NCI-H446 (cell line): Measurements from ENCODE around the gene ELK4.

Experiments used
- DNase-seq, 2 experiments: peaks; one replicate each; lab custom pipeline; 2025; lab: John Stamatoyannopoulos, UW

Gene ELK4

GRCh38 chr1:205595861-205596260 lies 36.0 kb downstream of the ELK4 start:
- DNase-seq, result no peak

DNA sequence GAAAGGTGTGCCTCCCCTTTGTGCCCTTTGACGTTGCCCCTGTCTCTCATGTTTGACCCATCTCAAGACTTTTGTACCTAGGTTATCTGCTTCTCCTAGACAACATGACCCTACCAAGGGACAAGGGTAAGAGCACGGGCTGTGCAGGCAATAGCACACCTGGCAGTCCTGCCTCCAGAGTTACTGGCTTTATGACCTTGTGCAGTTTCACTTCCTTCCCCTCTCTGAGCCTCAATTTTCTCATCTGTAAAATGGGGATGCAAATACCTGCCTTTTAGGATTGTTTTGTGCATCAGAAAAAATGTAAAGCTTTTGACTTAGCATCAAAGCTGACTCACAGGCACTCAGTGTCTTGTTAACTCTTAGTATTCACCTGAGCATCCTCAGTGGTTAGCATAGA lies 36.4 kb downstream of the ELK4 start:
- no peak for DNase-seq

DNA sequence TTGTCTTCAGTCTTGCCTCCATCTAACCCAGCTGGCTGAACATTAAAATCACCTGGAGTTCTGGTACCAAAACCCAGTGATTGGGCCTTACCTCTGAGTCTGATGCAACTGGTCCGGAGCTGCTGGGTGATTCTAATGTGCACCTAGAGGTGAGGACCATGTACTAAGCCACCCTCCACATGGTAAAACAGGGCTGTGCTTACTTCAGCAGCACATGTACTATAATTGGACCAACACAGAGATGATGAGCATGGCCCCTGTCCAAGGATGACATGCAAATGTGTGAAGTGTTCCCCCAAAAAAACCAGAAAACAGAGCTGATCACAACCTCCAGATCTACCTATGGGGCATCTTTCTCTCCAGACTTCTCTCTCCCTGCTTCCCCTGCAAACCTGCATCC lies 37.0 kb downstream of the ELK4 start:
- no peak for DNase-seq

DNA sequence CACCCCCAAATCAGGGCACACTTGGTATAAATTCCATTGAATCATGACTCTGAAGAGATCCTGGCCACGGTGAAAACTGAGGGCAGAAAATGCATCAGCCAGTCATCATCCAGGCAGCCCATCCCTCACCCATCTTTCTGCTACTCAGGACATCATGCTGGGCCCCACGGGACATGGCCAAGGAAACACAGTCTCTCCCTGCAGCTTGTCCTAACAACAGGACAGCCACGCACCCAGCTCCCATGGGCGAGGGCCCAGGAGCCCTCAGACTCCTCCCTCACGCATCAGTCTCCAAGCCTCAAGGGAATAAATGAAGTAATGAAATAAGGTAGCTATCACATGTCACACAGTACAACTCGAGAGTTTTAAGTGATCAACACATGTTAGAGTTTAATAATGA lies 37.8 kb downstream of the ELK4 start:
- DNase-seq, result no peak

GRCh38 chr1:205593532-205593931 lies 38.3 kb downstream of the ELK4 start:
- no peak for DNase-seq

DNA sequence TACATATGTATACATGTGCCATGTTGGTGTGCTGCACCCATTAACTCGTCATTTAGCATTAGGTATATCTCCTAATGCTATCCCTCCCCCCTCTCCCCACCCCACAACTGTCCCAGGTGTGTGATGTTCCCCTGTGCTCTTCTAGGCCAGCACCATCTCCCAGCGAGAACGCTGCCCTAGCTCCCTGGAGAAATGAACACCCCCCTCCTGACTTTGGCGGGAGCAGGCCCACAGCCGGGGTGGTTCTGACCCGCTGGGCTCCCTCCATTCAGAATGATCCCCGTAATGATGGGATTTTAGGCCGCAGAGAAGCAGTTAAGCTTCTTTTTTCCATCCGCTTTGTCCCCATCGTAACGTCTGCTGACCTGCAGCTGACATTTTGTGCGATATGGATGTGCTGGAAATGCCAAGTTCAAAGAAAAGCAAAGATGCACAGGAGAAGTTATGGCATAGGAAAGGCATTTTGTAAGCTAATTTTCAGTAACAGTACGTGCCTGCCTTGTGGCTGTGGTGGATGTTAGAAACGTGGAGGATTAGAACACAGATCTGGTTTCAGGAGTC lies 39.3 kb downstream of the ELK4 start:
- no peak for DNase-seq

- peak; percentile 49 to 92 for DNase-seq
Measured at GRCh38 chr1:205591522-205592351, 40.1 kb downstream of the ELK4 start.

DNA sequence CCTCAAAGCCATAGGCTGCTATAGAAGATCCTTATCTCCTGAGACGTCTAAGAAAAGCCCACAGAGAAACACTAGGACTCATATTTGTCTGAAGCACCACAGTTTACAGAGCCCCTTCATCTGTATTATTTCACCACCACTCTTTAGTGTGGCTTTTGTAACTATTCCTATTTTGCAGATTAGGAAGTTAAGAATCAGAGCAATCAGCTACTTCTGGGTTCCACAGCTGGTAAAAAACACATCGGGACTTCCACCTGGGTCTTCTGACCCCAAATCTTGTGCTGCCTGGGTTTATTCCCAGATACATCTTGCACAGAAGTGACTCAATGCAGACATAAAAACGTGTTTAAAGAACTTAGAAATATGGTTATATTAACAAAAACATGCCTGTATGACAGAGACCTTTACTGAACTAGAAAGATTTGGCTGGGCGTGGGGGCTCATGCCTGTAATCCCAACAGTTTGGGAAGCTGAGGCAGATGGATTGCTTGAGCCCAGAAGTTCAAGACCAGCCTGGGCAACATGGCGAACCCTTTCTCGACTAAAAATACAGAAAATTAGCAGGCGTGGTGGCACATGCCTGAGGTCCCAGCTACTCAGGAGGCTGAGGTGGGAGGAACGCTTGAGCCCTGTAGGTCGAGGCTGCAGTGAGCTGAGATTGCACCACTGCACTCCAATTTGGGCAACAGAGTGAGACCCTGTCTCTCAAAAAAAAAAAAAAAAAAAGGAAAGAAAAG lies 40.9 kb downstream of the ELK4 start:
- no peak for DNase-seq

DNA sequence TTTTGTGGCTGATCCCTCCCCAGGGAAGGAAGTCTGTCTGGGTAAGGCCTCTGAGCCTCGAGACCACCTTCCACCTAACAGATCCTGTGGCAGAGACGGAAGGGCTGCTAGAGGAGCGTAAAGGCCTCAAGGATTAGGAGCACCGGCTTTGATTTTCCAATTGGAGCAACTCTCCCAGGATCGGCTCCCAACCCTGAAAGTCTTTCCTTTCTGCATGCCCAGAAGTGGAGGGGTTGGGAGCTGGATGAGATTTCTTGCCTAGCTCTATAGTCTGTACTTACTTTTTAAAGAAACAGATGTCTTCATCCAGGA lies 41.4 kb downstream of the ELK4 start:
- no peak for DNase-seq

DNA sequence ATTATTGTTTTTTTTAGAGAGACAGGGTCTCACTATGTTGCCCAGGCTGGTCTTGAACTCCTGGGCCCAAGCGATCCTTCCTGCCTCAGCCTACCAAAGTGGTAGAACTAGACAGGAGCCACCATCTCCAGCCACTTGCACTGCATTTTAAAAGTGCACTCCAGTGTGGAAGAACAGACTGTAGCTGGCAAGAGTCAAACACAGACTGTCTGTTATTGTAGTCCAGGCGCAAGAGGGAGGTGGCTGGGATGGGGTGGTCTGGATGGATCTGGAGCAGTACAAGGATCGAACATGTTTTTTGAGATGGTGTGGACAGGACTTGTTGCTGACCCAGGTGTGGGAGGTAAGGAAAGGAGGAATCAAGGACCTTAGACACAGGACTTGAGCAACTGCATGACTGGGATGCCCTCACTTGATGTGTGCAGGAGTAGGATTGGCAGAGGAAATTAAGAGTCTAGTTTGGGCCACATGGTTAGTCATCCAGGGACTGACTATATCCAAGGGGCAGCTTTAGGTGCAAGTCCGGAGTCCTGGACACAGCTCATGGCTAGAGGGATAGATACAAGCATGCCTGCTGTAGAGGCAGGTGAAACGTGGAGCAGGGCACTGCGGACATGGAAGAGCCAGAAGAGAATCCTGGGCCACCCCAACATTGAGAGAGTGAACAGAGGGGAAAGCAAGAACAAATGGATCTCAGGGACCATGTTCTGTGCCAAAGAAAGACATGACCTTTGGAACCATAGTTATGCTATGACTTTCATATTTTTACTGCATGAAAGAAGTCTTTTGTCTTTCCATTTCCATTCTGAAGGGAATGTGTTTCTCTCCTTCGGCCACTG lies 42.0 kb downstream of the ELK4 start:
- no peak for DNase-seq

DNA sequence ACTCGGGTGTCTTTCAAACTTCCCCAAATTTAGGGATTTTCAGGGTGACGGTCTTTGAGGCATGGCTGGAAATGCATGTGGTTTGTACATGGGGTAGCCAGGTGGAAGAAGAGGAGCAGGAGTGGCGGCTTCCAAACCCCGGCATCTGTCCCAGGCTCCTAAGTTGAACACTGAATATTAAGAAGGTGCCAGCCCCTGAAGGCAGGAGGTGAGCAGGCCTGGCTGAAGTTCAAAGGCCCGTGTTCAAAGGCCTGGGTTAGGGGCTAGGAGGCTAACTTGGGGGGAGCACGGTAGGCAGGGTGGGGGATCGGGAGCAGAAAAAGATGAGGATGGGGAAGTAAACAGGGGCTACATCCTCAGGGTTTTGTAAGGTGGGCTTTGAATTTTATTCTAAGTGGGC lies 42.8 kb downstream of the ELK4 start:
- no peak for DNase-seq

DNA sequence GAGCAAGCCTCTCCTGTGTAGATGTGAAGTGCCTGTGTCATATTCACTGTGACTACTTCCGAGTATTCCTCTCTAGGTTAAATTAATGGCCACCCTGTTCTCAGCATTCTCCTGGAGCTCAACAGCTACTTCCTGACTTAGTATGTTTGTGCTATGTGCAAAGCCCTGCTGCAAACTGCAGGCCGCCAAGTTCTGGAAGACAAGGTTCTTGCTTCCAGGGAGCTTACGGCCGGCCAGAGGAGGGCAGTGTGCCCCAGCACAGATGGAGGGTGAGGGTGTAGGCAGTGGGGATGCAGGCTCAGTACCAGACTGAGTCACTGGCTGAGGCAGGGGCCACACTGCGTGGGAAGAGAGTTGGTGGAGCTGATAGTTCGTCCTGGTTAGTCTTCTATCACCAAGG lies 43.2 kb downstream of the ELK4 start:
- DNase-seq, result peak in 1 of 2 experiments; percentile 47

DNA sequence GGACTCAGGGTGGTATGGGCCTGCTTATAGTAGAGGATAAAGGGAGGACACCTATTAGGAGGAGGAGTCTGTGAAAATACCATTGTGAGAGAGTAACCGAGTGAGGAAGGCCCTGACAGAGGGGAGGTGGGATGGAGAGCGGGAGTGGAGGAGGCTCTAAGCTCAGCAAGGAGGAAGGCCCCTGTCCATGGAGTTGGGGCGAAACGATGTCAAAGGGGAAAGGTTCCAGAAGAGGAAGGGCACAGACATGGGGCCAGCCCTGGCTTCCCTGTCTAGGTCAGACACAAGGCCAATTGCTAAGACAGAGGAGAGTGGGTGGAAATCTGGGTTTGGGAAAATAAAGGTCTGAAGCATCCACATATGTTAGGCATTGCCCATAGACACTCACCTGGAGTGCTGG lies 44.2 kb downstream of the ELK4 start:
- no peak for DNase-seq

DNA sequence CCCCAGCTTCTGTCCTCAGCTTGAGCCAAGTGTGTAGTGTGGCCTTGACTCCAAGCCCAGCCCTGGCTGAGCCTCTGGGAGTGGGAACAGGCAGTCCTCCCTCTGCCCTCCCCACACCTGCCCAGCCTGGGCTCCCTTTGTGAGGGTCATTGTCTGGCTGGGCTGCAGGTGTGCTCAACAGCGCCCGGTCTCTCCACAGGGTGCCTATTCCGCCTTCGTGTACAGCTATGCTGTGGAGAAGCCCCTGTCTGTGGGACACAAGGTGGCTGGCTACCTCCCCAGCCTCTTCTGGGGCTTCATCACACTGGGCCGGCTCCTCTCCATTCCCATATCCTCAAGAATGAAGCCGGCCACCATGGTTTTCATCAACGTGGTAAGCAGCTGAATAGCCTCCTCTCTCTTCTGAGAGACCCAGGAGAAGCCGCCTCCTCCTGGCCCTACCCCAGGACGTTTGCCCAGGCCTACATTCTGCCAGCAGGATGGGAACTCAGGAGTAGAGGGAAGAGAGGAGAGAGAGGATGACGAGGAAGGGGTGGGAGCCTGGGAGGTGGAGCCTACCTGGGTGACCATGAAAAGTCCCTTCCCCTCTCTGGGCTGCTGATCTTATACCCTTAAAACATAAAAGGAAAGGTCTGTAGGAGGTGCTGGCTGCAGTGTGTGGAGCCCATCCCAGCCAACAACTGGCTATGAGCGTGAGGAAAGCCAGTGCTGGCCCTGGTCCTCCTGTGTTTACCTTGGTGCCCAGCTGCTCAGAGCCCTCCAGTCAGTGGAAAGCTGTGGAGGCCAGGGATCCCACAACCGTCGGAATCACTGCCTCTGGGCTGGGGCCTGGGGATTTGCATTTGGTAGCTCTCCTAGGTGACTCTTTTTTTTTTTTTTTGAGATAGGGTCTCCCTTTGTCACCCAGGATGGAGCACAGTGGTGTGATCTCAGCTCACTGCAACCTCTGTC lies 45.7 kb downstream of the ELK4 start:
- DNase-seq, result no peak

- no peak for DNase-seq
Measured at GRCh38 chr1:205585169-205585834, 46.5 kb downstream of the ELK4 start.

DNA sequence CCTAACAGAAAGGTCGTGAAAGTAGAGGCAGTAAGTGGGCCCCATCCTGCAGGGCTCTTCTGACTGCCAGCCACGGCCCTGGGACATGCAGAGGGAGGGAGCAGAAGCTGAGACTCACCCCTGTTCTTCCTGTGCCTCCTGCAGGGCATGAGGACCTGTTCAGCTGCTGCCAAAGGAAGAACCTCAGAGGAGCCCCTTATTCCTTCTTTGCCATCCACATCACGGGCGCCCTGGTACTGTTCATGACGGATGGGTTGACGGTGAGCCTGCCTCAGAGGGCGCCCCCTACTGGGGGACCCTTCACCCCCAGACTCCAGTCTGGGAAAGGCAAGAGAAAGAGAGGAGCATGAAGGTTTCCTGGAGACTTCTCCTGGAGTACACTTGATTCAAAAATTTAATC lies 47.1 kb downstream of the ELK4 start:
- no peak for DNase-seq

DNA sequence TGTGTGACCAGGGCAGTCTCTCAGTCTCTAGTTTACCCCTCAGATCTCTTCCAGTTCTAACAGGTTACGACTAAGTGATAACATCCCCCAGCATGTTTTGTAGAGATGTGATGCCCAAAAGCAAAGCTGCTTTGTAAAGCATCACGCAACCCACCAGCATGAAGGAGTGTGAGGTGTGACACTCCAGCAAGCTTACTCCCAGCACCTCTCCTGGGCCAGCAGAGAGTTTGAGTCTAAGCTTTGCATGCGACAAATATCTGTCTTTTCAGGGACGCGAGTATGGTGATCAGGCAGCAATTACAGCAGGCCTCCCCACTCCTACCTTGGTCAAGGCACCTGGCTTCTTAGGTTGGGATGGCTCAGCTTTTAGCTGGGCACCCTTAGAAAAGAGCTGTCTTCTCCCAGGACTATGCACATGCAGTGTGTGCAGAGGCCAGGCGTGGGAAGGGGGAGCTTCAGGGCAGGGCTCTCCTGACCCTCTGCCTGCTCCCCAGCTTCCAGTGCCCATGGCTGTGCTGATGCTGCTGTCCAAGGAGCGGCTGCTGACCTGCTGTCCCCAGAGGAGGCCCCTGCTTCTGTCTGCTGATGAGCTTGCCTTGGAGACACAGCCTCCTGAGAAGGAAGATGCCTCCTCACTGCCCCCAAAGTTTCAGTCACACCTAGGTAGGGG lies 48.2 kb downstream of the ELK4 start:
- DNase-seq, result no peak

DNA sequence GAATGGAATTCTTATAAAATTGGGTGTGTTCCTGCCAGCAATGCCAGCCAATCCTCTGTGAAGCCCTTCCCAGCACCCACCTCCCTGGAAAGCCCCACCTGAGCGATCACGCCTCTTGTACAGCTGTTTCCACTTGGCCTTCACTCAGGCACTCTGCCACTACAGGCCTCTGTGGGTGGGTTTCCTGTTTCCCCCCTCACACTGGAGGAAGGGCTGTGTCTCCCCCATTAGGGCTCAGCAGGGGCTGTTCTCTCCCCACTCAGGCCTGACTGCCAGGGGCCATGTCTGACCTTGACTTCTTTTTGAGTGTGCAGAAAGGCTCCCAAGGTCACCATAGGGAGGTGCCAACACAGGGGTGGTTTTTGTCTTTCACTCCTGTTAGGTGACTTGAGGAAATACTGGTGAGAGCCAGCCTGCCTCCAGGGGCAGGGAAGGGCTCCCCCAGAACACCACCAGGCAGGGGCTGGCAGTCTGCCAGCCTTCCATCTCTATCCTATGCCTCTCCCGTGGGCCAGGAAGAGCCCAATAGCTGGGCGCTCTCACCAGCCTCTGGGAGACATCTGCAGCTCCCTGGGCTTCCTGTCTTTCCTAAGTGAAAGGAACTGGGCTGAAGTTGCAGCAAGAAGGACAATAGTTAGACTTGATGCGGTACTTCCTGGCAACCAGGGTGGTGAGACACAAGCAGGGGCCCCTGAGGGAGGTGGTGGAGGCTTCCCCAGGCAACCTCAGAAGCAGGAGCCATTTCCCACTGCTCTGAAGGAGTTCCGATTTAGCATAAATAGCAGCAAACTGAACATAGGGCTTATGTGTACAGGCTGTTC lies 49.1 kb downstream of the ELK4 start:
- DNase-seq, result no peak

- no peak for DNase-seq
Measured at GRCh38 chr1:205582046-205582445, 49.8 kb downstream of the ELK4 start.
